CD4-positive, alpha-beta T cell treated with Interleukin-15 for 4 hours (primary cell): ENCODE measurements around the gene SPDYE6.
A peak's percentile ranks its signal among the peaks of the same experiment; 100 is the strongest.
"Not testable (repeated sequence)": the region's sequence is repeated elsewhere in the genome, so short reads cannot be mapped to it uniquely, and the experiment has no call there.

ENCODE experiments used
- DNase-seq: peaks from one replicate; pipeline ENCODE4 v3.0.0-alpha.2; 2020; ENCODE audit warnings: low spot score

Gene SPDYE6

GRCh38 chr7:102363549-102364393, 7.5 kb upstream of the SPDYE6 start:
- peak; percentile 97 for DNase-seq

GRCh38 chr7:102346983-102347382, 9.3 kb downstream of the SPDYE6 start:
- DNase-seq: not testable (repeated sequence)

GRCh38 chr7:102340599-102341368, 15.5 kb downstream of the SPDYE6 start:
- not testable (repeated sequence) for DNase-seq

- DNase-seq: not testable (repeated sequence)
These were observed 18.8 kb downstream of the SPDYE6 start for GRCh38 chr7:102337420-102337819.

- not testable (repeated sequence) for DNase-seq
These were observed 19.2 kb downstream of the SPDYE6 start for GRCh38 chr7:102337002-102337401.

GRCh38 chr7:102335574-102335973, 20.7 kb downstream of the SPDYE6 start:
- DNase-seq: not testable (repeated sequence)

GRCh38 chr7:102330666-102331460, 25.4 kb downstream of the SPDYE6 start:
- not testable (repeated sequence) for DNase-seq

- not testable (repeated sequence) for DNase-seq
These were observed 26.9 kb downstream of the SPDYE6 start for GRCh38 chr7:102329366-102329765.

- not testable (repeated sequence) for DNase-seq
These were observed 27.4 kb downstream of the SPDYE6 start for GRCh38 chr7:102328863-102329262.

GRCh38 chr7:102327183-102327582, 29.1 kb downstream of the SPDYE6 start:
- not testable (repeated sequence) for DNase-seq

GRCh38 chr7:102326157-102326889, 29.9 kb downstream of the SPDYE6 start:
- no peak for DNase-seq

- DNase-seq: not testable (repeated sequence)
These were observed 31.1 kb downstream of the SPDYE6 start for GRCh38 chr7:102325106-102325505.

- no peak for DNase-seq
These were observed 32.4 kb downstream of the SPDYE6 start for GRCh38 chr7:102323914-102324195.

GRCh38 chr7:102322202-102322715, 34.0 kb downstream of the SPDYE6 start:
- DNase-seq: no peak

- no peak for DNase-seq
These were observed 34.7 kb downstream of the SPDYE6 start for GRCh38 chr7:102321351-102322201.

GRCh38 chr7:102320601-102321350, 35.5 kb downstream of the SPDYE6 start:
- DNase-seq: no peak

- no peak for DNase-seq
These were observed 36.1 kb downstream of the SPDYE6 start for GRCh38 chr7:102320181-102320580.

- no peak for DNase-seq
These were observed 36.6 kb downstream of the SPDYE6 start for GRCh38 chr7:102319671-102320070.

GRCh38 chr7:102318482-102318971, 37.7 kb downstream of the SPDYE6 start:
- DNase-seq: no peak
